PC-3 (cell line): Measurements from ENCODE around the gene SEZ6L2. TPM values are rescaled to one million over a fixed set of nuclear protein-coding genes. Genes with fewer than 3 reads are reported as not detected.

Experiments used
- ATAC-seq: fragments of 200-7000 bp; cut with Tn5 transposase; 2 replicates; pipeline ENCODE4 v1.9.1; 2020; ENCODE audit warnings: mild to moderate bottlenecking, moderate library complexity
- BruUV-seq: library from RNA; stranded (reverse); fragments of 400-500 nt; replicated peaks from 2 replicates; lab custom pipeline; 2021; lab: Mats Ljungman, UMichigan
- CTCF ChIA-PET: fragments of 300-600 bp; sonication (Branson Sonifier 250); formaldehyde crosslinking; loops from one replicate; lab custom pipeline; 2022; ENCODE audit warnings: antibody characterized with exemption; lab: Charles Lee
- POLR2A ChIA-PET: fragments of 300-600 bp; sonication (Branson Sonifier 250); formaldehyde crosslinking; loops from one replicate; lab custom pipeline; 2022; ENCODE audit warnings: antibody characterized with exemption; ENCODE audit not compliant: unreplicated experiment; lab: Charles Lee
- DNase-seq: peaks from one replicate; pipeline ENCODE4 v3.0.0-alpha.2; 2015
- H2AFZ ChIP-seq: fragments of 300-600 bp; sonication (generic); 2 replicates; pipeline ENCODE4 v1.6.0; 2016; ENCODE audit warnings: antibody characterized with exemption, low read length
- H3F3A ChIP-seq: fragments of 300-600 bp; sonication (generic); one replicate; pipeline ENCODE4 v1.6.0; 2017; ENCODE audit warnings: antibody characterized with exemption, low read length, control low read depth, mild to moderate bottlenecking; ENCODE audit not compliant: unreplicated experiment
- H3K27ac ChIP-seq: fragments of 300-600 bp; sonication (generic); 2 replicates; pipeline ENCODE4 v1.5.1; 2016; ENCODE audit warnings: mild to moderate bottlenecking, low read length
- H3K27me3 ChIP-seq: fragments of 300-600 bp; sonication (generic); 2 replicates; pipeline ENCODE4 v1.6.1; 2016; ENCODE audit warnings: low read length, mixed read lengths
- H3K36me3 ChIP-seq: fragments of 300-600 bp; sonication (generic); 2 replicates; pipeline ENCODE4 v1.6.1; 2016; ENCODE audit warnings: low read depth, mixed run types, low read length, mixed read lengths
- H3K4me1 ChIP-seq: fragments of 300-600 bp; sonication (generic); 2 replicates; pipeline ENCODE4 v1.5.1; 2016; ENCODE audit warnings: low read length; ENCODE audit not compliant: insufficient read depth
- H3K4me2 ChIP-seq: fragments of 300-600 bp; sonication (generic); 2 replicates; pipeline ENCODE4 v1.6.0; 2016; ENCODE audit warnings: low read length
- H3K4me3 ChIP-seq: fragments of 300-600 bp; sonication (generic); 2 replicates; pipeline ENCODE4 v1.5.1; 2016; ENCODE audit warnings: mild to moderate bottlenecking, low read length, mixed read lengths
- H3K79me2 ChIP-seq: fragments of 300-600 bp; sonication (generic); 2 replicates; pipeline ENCODE4 v1.6.1; 2017; ENCODE audit warnings: low read length, mixed read lengths
- H3K9ac ChIP-seq: fragments of 300-600 bp; sonication (generic); 2 replicates; pipeline ENCODE4 v1.6.0; 2016; ENCODE audit warnings: mild to moderate bottlenecking, low read length
- H3K9me2 ChIP-seq: fragments of 300-600 bp; sonication (generic); replicated peaks from 2 replicates; pipeline ENCODE4 v1.6.1; 2016; ENCODE audit warnings: mixed run types, low read length, mixed read lengths
- H3K9me3 ChIP-seq: fragments of 300-600 bp; sonication (generic); 2 replicates; pipeline ENCODE4 v1.6.1; 2016; ENCODE audit warnings: low read length, mixed read lengths
- H4K20me1 ChIP-seq: fragments of 300-600 bp; sonication (generic); 2 replicates; pipeline ENCODE4 v1.6.1; 2016; ENCODE audit warnings: low read length, mixed read lengths
- CTCF ChIP-seq: fragments of 300-600 bp; sonication (generic); conservative IDR thresholded peaks from 2 replicates; pipeline ENCODE4 v1.5.1; 2017; ENCODE audit warnings: antibody characterized with exemption, low read depth, mild to moderate bottlenecking, low read length
- EZH2 ChIP-seq: fragments of 300-600 bp; sonication (generic); IDR thresholded peaks from one replicate; pipeline ENCODE4 v1.6.1; 2017; ENCODE audit warnings: antibody characterized with exemption, mild to moderate bottlenecking, low read length; ENCODE audit not compliant: unreplicated experiment
- EZH2phosphoT487 ChIP-seq: fragments of 300-600 bp; sonication (generic); IDR thresholded peaks from 2 replicates; pipeline ENCODE4 v1.6.1; 2018; ENCODE audit warnings: mild to moderate bottlenecking, antibody characterized with exemption, low read length, borderline replicate concordance
- intact Hi-C: fragments of 100-400 bp; cut with micrococcal nuclease; formaldehyde crosslinking; loops from 2 replicates; pipeline ENCODE4 v1.9.0; 2023
- total RNA-seq: library from RNA; depleted of rRNA; stranded (reverse); fragments of >200 nt; gene quantifications from 2 replicates; pipeline ENCODE4 v1.2.3, GENCODE V29; 2014

The SEZ6L2 gene
- total RNA-seq, 1 experiment from 2014 or later: 25.3 TPM

- H3K4me3 ChIP-seq: no peak overlapping the region
- intact Hi-C loops: no loop called here
- H3F3A ChIP-seq: no peaks in the 10 kb centered on the region
- no peaks in the 10 kb centered on the region for H3K9me3 ChIP-seq
- H3K79me2 ChIP-seq: no peaks in the 10 kb centered on the region
- CTCF ChIA-PET: no interaction called here
- no TSS peak for BruUV-seq
- no peaks in the 10 kb centered on the region for H4K20me1 ChIP-seq
- no peak overlapping the region for H3K9ac ChIP-seq
- H2AFZ ChIP-seq: no peak overlapping the region
- H3K4me1 ChIP-seq: 0 out of 2 replicates have a peak, but pooled peaks cover 5% of the 10 kb centered on the region
- H3K4me2 ChIP-seq: no peak overlapping the region
- POLR2A ChIA-PET: interaction anchor here (0.6 kb wide), 1 partner anchor 12 kb away, joined by 3 read pairs; no protein-coding TSS in a partner anchor
- ATAC-seq (no peak), DNase-seq (no peak)
- H3K36me3 ChIP-seq: no peaks in the 10 kb centered on the region
- TF ChIP-seq EZH2phosphoT487 (no peak), EZH2 (no peak), CTCF (no peak)
- H3K9me2 ChIP-seq: no peaks in the 10 kb centered on the region
- no peaks in the 10 kb centered on the region for H3K27me3 ChIP-seq
- no peak overlapping the region for H3K27ac ChIP-seq
Observed at GRCh38 chr16:29913514-29913913, 14.2 kb upstream of the SEZ6L2 start.

- no peaks in the 10 kb centered on the region for H3F3A ChIP-seq
- BruUV-seq: no TSS peak
- no peaks in the 10 kb centered on the region for H3K36me3 ChIP-seq
- no peaks in the 10 kb centered on the region for H3K79me2 ChIP-seq
- ATAC-seq (no peak), DNase-seq (no peak)
- H3K4me3 ChIP-seq: no peak overlapping the region
- ChIA-PET POLR2A (no interaction called here), CTCF (no interaction called here)
- no peak overlapping the region for H2AFZ ChIP-seq
- TF ChIP-seq EZH2: no peak
- TF ChIP-seq CTCF: no peak
- TF ChIP-seq EZH2phosphoT487: no peak
- intact Hi-C loops: no loop called here
- no peak overlapping the region for H3K27ac ChIP-seq
- H3K4me1 ChIP-seq: 0 out of 2 replicates have a peak, but pooled peaks cover 5% of the 10 kb centered on the region
- no peaks in the 10 kb centered on the region for H3K9me2 ChIP-seq
- H3K9me3 ChIP-seq: no peaks in the 10 kb centered on the region
- no peak overlapping the region for H3K4me2 ChIP-seq
- no peaks in the 10 kb centered on the region for H3K27me3 ChIP-seq
- no peaks in the 10 kb centered on the region for H4K20me1 ChIP-seq
- H3K9ac ChIP-seq: no peak overlapping the region
Observed at GRCh38 chr16:29912087-29912486, 12.7 kb upstream of the SEZ6L2 start.

GRCh38 chr16:29911676-29912010 lies 12.3 kb upstream of the SEZ6L2 start:
- Histone ChIP-seq H2AFZ (no peak overlapping the region), H3K9ac (no peak overlapping the region), H3K4me2 (no peak overlapping the region), H3K9me3 (no peaks in the 10 kb centered on the region), H3K79me2 (no peaks in the 10 kb centered on the region), H3K9me2 (no peaks in the 10 kb centered on the region), H3K27ac (no peak overlapping the region), H3F3A (no peaks in the 10 kb centered on the region), H3K4me3 (no peak overlapping the region), H3K27me3 (no peaks in the 10 kb centered on the region), H3K4me1 (0 out of 2 replicates have a peak, but pooled peaks cover 5% of the 10 kb centered on the region), H4K20me1 (no peaks in the 10 kb centered on the region), H3K36me3 (no peaks in the 10 kb centered on the region)
- ChIA-PET CTCF (no interaction called here), POLR2A (no interaction called here)
- ATAC-seq (no peak), DNase-seq (no peak)
- intact Hi-C loops: no loop called here
- no TSS peak for BruUV-seq
- TF ChIP-seq CTCF: no peak
- TF ChIP-seq EZH2phosphoT487: no peak
- no peak for TF ChIP-seq EZH2
